OCI-LY3 (cell line): ENCODE results near the gene CFB.
A peak's percentile ranks its signal among the peaks of the same experiment; 100 is the strongest.
"Not testable (repeated sequence)": the region's sequence is repeated elsewhere in the genome, so short reads cannot be mapped to it uniquely, and the experiment has no call there.

Experiments
- H2AFZ ChIP-seq: fragments of 200-600, 300-600 bp; shearing (Covaris generic); 2 replicates; pipeline ENCODE4 v1.6.0; 2014; ENCODE audit warnings: antibody characterized with exemption, low read depth, low read length
- H3K27ac ChIP-seq: fragments of 200-600, 300-600 bp; sonication (generic); 2 replicates; pipeline ENCODE4 v1.5.1; 2014; ENCODE audit warnings: mild to moderate bottlenecking, low read length, moderate library complexity, mixed read lengths
- H3K27me3 ChIP-seq: fragments of 200-600, 300-600 bp; sonication (generic); 2 replicates; pipeline ENCODE4 v1.6.1; 2014; ENCODE audit warnings: low read depth, low read length, mixed read lengths
- H3K36me3 ChIP-seq: fragments of 200-600, 300-600 bp; sonication (generic); replicated peaks from 2 replicates; pipeline ENCODE3; 2014; ENCODE audit warnings: low read depth, low read length, mixed read lengths
- H3K4me1 ChIP-seq: fragments of 300-600, 200-600 bp; sonication (generic); 2 replicates; pipeline ENCODE4 v1.6.1; 2014; ENCODE audit warnings: low read length, mixed read lengths
- H3K4me2 ChIP-seq: fragments of 200-600, 300-600 bp; sonication (generic); 2 replicates; pipeline ENCODE4 v1.6.1; 2014; ENCODE audit warnings: low read length, mixed read lengths
- H3K4me3 ChIP-seq: fragments of 300-600, 200-600 bp; sonication (generic); 2 replicates; pipeline ENCODE4 v1.5.1; 2014; ENCODE audit warnings: antibody characterized with exemption, mild to moderate bottlenecking, low read length, moderate library complexity
- H3K79me2 ChIP-seq: fragments of 300-600, 200-600 bp; shearing (Covaris generic); 2 replicates; pipeline ENCODE4 v1.6.1; 2014; ENCODE audit warnings: mild to moderate bottlenecking, low read length, mixed read lengths
- H3K9ac ChIP-seq: fragments of 300-600, 200-600 bp; shearing (Covaris generic); 2 replicates; pipeline ENCODE4 v1.6.0; 2014; ENCODE audit warnings: mild to moderate bottlenecking, low read length, moderate library complexity
- H3K9me3 ChIP-seq: fragments of 200-600, 300-600 bp; shearing (Covaris generic); 2 replicates; pipeline ENCODE4 v1.6.1; 2014; ENCODE audit warnings: low read length, mixed read lengths; ENCODE audit not compliant: insufficient read depth
- H4K20me1 ChIP-seq: fragments of 200-600, 300-600 bp; sonication (generic); 2 replicates; pipeline ENCODE4 v1.6.1; 2016; ENCODE audit warnings: low read length, mixed read lengths; ENCODE audit not compliant: insufficient read depth
- CTCF ChIP-seq: fragments of 200-600, 300-600 bp; sonication (generic); IDR thresholded peaks from 2 replicates; pipeline ENCODE4 v1.5.1; 2014; ENCODE audit warnings: antibody characterized with exemption, low read length, low read depth
- EZH2phosphoT487 ChIP-seq: fragments of 200-600 bp; shearing (Covaris generic); IDR thresholded peaks from 2 replicates; pipeline ENCODE4 v1.6.1; 2018; ENCODE audit warnings: antibody characterized with exemption, mixed run types, low read depth

CFB gene

GRCh38 chr6:31907158-31907813 lies 38.6 kb upstream of the CFB start:
- H3K4me2 ChIP-seq, result no peak overlapping the region
- H3K79me2 ChIP-seq, result no peaks in the 10 kb centered on the region
- TF ChIP-seq EZH2phosphoT487 (no peak), CTCF (no peak)
- H3K9ac ChIP-seq, result no peak overlapping the region
- no peak overlapping the region for H2AFZ ChIP-seq
- peaks cover 33% of the 10 kb centered on the region for H3K4me1 ChIP-seq
- no peaks in the 10 kb centered on the region for H3K36me3 ChIP-seq
- peaks cover 9% of the 10 kb centered on the region; the same call in 1 of the 2 replicates for H3K27me3 ChIP-seq
- no peaks in the 10 kb centered on the region for H4K20me1 ChIP-seq
- no peaks in the 10 kb centered on the region for H3K9me3 ChIP-seq
- no peak overlapping the region for H3K27ac ChIP-seq
- no peak overlapping the region for H3K4me3 ChIP-seq

- not testable (repeated sequence) for H2AFZ ChIP-seq, H3K4me2 ChIP-seq, H3K27me3 ChIP-seq
Measured at GRCh38 chr6:31908255-31908654, 37.6 kb upstream of the CFB start.

GRCh38 chr6:31908791-31909190 lies 37.1 kb upstream of the CFB start:
- Histone ChIP-seq H2AFZ (no peak overlapping the region), H3K9ac (no peak overlapping the region), H3K27me3 (peaks cover 9% of the 10 kb centered on the region; the same call in 1 of the 2 replicates), H3K27ac (no peak overlapping the region), H3K79me2 (no peaks in the 10 kb centered on the region), H3K36me3 (no peaks in the 10 kb centered on the region), H3K4me3 (no peak overlapping the region), H3K4me1 (peaks cover 27% of the 10 kb centered on the region), H4K20me1 (no peaks in the 10 kb centered on the region), H3K4me2 (peak overlapping the region; percentile 14), H3K9me3 (no peaks in the 10 kb centered on the region)
- TF ChIP-seq CTCF, result no peak
- no peak for TF ChIP-seq EZH2phosphoT487

More at GRCh38 chr6:31908255-31908654, 37.6 kb upstream of the CFB start:
- H3K79me2 ChIP-seq, H3K36me3 ChIP-seq, H3K9me3 ChIP-seq, H3K27ac ChIP-seq, H3K9ac ChIP-seq, H3K4me3 ChIP-seq, H4K20me1 ChIP-seq: not testable (repeated sequence)
- peaks cover 27% of the 10 kb centered on the region for H3K4me1 ChIP-seq

GRCh38 chr6:31909298-31909697 lies 36.6 kb upstream of the CFB start:
- H3K36me3 ChIP-seq, H3K27ac ChIP-seq, H3K27me3 ChIP-seq, H3K9ac ChIP-seq, H3K9me3 ChIP-seq, H3K79me2 ChIP-seq, H2AFZ ChIP-seq, H3K4me3 ChIP-seq, H3K4me2 ChIP-seq, H4K20me1 ChIP-seq: not testable (repeated sequence)
- H3K4me1 ChIP-seq, result peaks cover 27% of the 10 kb centered on the region

GRCh38 chr6:31911826-31912585 lies 33.9 kb upstream of the CFB start:
- Histone ChIP-seq H2AFZ (no peak overlapping the region), H3K9me3 (no peaks in the 10 kb centered on the region), H3K27me3 (no peaks in the 10 kb centered on the region), H4K20me1 (no peaks in the 10 kb centered on the region), H3K4me2 (no peak overlapping the region), H3K9ac (no peak overlapping the region), H3K36me3 (no peaks in the 10 kb centered on the region), H3K4me1 (peaks cover 33% of the 10 kb centered on the region), H3K79me2 (no peaks in the 10 kb centered on the region), H3K4me3 (no peak overlapping the region), H3K27ac (no peak overlapping the region)
- no peak for TF ChIP-seq EZH2phosphoT487
- no peak for TF ChIP-seq CTCF
